ENCODE data around the gene PAQR8.

PAQR8 gene

GRCh38 chr6:52400313-52401041, 38.5 kb downstream of the PAQR8 start:
- no peaks in the 10 kb centered on the region for H3K36me3 ChIP-seq (ENCODE audit: insufficient read depth, low read depth, low read length)
- no peak overlapping the region for H3K4me3 ChIP-seq (ENCODE audit: low read length)
- no peaks in the 10 kb centered on the region; the same call in 1 of the 2 replicates for H3K4me1 ChIP-seq (ENCODE audit: insufficient read depth, low read length)
- H3K9ac ChIP-seq (ENCODE audit: low read depth, low read length): no peak overlapping the region
- H3K9me3 ChIP-seq (ENCODE audit: insufficient read depth, low read depth, low read length): no peaks in the 10 kb centered on the region
- H3K27me3 ChIP-seq (ENCODE audit: insufficient read depth, low read length): no peaks in the 10 kb centered on the region
- H3K27ac ChIP-seq (ENCODE audit: low read length): no peak overlapping the region

DNA sequence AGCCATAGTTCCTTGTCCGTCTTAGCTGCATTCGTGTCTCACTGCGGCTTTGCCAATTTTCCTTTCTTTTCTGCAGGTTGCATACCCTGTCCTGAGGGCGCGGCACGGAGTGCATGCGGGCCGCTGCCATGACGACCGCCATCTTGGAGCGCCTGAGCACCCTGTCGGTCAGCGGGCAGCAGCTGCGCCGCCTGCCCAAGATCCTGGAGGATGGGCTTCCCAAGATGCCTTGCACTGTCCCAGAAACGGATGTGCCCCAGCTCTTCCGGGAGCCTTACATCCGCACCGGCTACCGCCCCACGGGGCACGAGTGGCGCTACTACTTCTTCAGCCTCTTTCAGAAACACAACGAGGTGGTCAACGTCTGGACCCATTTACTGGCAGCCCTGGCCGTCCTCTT, 41.1 kb downstream of the PAQR8 start:
- Histone ChIP-seq H3K4me1 (ENCODE audit: insufficient read depth, low read length) (no peaks in the 10 kb centered on the region; the same call in 1 of the 2 replicates), H3K9ac (ENCODE audit: low read depth, low read length) (no peak overlapping the region), H3K9me3 (ENCODE audit: insufficient read depth, low read depth, low read length) (no peaks in the 10 kb centered on the region), H3K36me3 (ENCODE audit: insufficient read depth, low read depth, low read length) (no peaks in the 10 kb centered on the region), H3K4me3 (ENCODE audit: low read length) (no peak overlapping the region), H3K27me3 (ENCODE audit: insufficient read depth, low read length) (no peaks in the 10 kb centered on the region), H3K27ac (ENCODE audit: low read length) (no peak overlapping the region)

DNA sequence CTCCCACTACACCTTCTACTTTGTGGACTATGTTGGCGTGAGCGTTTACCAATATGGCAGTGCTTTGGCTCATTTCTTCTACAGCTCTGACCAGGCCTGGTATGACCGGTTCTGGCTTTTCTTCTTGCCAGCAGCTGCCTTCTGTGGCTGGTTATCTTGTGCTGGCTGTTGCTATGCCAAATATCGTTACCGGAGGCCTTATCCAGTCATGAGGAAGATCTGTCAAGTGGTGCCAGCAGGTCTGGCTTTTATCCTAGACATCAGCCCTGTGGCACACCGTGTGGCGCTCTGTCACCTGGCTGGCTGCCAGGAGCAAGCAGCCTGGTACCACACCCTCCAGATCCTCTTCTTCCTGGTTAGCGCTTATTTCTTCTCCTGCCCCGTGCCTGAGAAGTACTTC, 41.7 kb downstream of the PAQR8 start:
- H3K27me3 ChIP-seq (ENCODE audit: insufficient read depth, low read length): no peaks in the 10 kb centered on the region
- H3K9me3 ChIP-seq (ENCODE audit: insufficient read depth, low read depth, low read length): no peaks in the 10 kb centered on the region
- H3K27ac ChIP-seq (ENCODE audit: low read length): no peak overlapping the region
- H3K4me1 ChIP-seq (ENCODE audit: insufficient read depth, low read length): no peaks in the 10 kb centered on the region; the same call in 1 of the 2 replicates
- H3K9ac ChIP-seq (ENCODE audit: low read depth, low read length): no peak overlapping the region
- H3K36me3 ChIP-seq (ENCODE audit: insufficient read depth, low read depth, low read length): no peaks in the 10 kb centered on the region
- no peak overlapping the region for H3K4me3 ChIP-seq (ENCODE audit: low read length)

GRCh38 chr6:52405243-52405642, 43.3 kb downstream of the PAQR8 start:
- H3K27ac ChIP-seq (ENCODE audit: low read length): no peak overlapping the region
- H3K9me3 ChIP-seq (ENCODE audit: insufficient read depth, low read depth, low read length): no peaks in the 10 kb centered on the region
- no peak overlapping the region for H3K9ac ChIP-seq (ENCODE audit: low read depth, low read length)
- no peak overlapping the region for H3K4me3 ChIP-seq (ENCODE audit: low read length)
- H3K36me3 ChIP-seq (ENCODE audit: insufficient read depth, low read depth, low read length): no peaks in the 10 kb centered on the region
- no peaks in the 10 kb centered on the region; the same call in 1 of the 2 replicates for H3K4me1 ChIP-seq (ENCODE audit: insufficient read depth, low read length)
- no peaks in the 10 kb centered on the region for H3K27me3 ChIP-seq (ENCODE audit: insufficient read depth, low read length)

DNA sequence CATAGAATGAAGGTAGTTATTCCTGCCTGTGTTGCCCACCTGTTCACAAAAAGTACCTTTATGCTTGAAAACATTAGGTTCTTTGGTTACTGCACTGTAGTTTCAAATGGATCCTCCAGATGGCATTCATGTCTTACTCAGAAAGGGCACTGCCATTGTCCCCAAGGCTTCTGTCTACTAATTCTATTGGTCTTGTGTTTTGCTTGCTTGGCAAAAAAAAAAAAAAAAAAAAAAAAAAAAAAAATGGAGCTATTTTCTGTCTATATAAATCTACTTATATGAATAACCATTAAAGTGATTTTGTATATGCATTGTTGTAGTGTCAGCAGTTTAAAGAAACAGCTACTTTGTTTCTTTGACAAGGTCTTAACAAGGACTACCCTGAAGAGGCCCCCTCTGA, 45.5 kb downstream of the PAQR8 start:
- Histone ChIP-seq H3K9ac (ENCODE audit: low read depth, low read length) (no peak overlapping the region), H3K27me3 (ENCODE audit: insufficient read depth, low read length) (no peaks in the 10 kb centered on the region), H3K36me3 (ENCODE audit: insufficient read depth, low read depth, low read length) (no peaks in the 10 kb centered on the region), H3K4me3 (ENCODE audit: low read length) (no peak overlapping the region), H3K27ac (ENCODE audit: low read length) (no peak overlapping the region), H3K4me1 (ENCODE audit: insufficient read depth, low read length) (no peaks in the 10 kb centered on the region), H3K9me3 (ENCODE audit: insufficient read depth, low read depth, low read length) (no peaks in the 10 kb centered on the region)

DNA sequence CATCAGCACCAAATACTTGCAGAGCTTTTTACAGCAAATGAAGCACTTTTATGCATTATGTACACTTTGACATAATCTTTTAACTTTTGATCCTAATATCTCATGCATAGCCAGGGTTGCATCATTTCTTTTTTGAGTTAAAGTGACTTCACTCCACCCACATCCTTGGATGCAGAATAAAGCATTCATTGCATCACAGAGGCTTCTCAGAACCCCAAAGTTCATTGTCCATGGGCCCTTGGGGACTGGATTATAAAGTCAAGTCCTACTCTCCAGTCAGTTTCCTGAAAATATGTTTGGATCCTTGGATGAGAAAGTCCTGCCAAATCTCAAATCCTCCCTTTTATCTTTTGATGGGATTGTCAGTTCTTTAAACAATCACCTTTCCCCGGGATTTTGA, 47.5 kb downstream of the PAQR8 start:
- no peaks in the 10 kb centered on the region for H3K9me3 ChIP-seq (ENCODE audit: insufficient read depth, low read depth, low read length)
- no peak overlapping the region for H3K4me3 ChIP-seq (ENCODE audit: low read length)
- H3K36me3 ChIP-seq (ENCODE audit: insufficient read depth, low read depth, low read length): no peaks in the 10 kb centered on the region
- H3K4me1 ChIP-seq (ENCODE audit: insufficient read depth, low read length): no peaks in the 10 kb centered on the region
- H3K27ac ChIP-seq (ENCODE audit: low read length): no peak overlapping the region
- H3K9ac ChIP-seq (ENCODE audit: low read depth, low read length): no peak overlapping the region
- no peaks in the 10 kb centered on the region for H3K27me3 ChIP-seq (ENCODE audit: insufficient read depth, low read length)

DNA sequence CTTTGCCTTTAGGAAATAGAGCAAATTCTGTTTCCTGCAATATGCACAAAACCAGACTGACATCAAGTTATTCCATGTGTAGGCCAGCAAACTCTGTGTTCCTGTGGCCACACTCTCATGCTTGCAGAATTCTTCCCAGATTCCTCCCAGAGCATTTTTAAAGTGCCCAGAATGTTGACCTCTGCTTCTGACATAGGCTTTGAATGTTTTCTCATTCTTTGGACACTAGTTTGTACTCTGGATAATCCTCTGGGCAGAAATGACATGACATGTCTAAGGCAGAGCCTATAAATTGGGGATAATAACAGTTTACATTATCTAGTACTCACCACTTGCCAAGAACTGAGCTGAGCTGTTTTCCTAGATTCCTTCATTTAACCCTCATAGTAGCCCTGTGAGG, 49.0 kb downstream of the PAQR8 start:
- Histone ChIP-seq H3K4me3 (ENCODE audit: low read length) (no peak overlapping the region), H3K36me3 (ENCODE audit: insufficient read depth, low read depth, low read length) (no peaks in the 10 kb centered on the region), H3K27me3 (ENCODE audit: insufficient read depth, low read length) (no peaks in the 10 kb centered on the region), H3K27ac (ENCODE audit: low read length) (no peak overlapping the region), H3K9me3 (ENCODE audit: insufficient read depth, low read depth, low read length) (no peaks in the 10 kb centered on the region), H3K9ac (ENCODE audit: low read depth, low read length) (no peak overlapping the region), H3K4me1 (ENCODE audit: insufficient read depth, low read length) (no peaks in the 10 kb centered on the region)

GRCh38 chr6:52411911-52412310, 50.0 kb downstream of the PAQR8 start:
- no peak overlapping the region for H3K4me3 ChIP-seq (ENCODE audit: low read length)
- H3K9me3 ChIP-seq (ENCODE audit: insufficient read depth, low read depth, low read length): no peaks in the 10 kb centered on the region
- H3K27ac ChIP-seq (ENCODE audit: low read length): no peak overlapping the region
- H3K4me1 ChIP-seq (ENCODE audit: insufficient read depth, low read length): no peaks in the 10 kb centered on the region
- no peaks in the 10 kb centered on the region for H3K27me3 ChIP-seq (ENCODE audit: insufficient read depth, low read length)
- no peak overlapping the region for H3K9ac ChIP-seq (ENCODE audit: low read depth, low read length)
- H3K36me3 ChIP-seq (ENCODE audit: insufficient read depth, low read depth, low read length): no peaks in the 10 kb centered on the region

DNA sequence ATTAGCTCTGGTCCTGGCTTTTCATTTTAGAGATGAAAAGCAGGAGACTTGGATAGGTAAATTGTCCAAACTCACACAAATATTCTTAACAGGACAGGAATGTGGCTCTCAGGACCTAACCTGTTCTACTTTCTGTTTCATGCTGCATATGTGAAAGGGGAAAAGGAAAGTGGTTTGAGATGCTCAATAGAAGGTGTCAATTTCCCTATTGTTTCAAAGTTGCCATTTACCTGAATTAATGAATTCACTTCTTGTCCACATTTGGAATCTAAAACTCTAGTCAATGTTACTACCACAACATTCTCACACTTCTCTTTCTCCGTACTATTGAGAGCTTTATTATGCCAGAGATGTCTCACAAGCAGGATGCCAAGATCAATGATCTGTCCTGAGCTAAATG, 53.4 kb downstream of the PAQR8 start:
- Histone ChIP-seq H3K9me3 (ENCODE audit: insufficient read depth, low read depth, low read length) (no peaks in the 10 kb centered on the region), H3K27me3 (ENCODE audit: insufficient read depth, low read length) (no peaks in the 10 kb centered on the region), H3K4me1 (ENCODE audit: insufficient read depth, low read length) (0 out of 2 replicates have a peak, but pooled peaks cover 4% of the 10 kb centered on the region), H3K27ac (ENCODE audit: low read length) (no peak overlapping the region), H3K36me3 (ENCODE audit: insufficient read depth, low read depth, low read length) (no peaks in the 10 kb centered on the region), H3K4me3 (ENCODE audit: low read length) (no peak overlapping the region), H3K9ac (ENCODE audit: low read depth, low read length) (no peak overlapping the region)

GRCh38 chr6:52415917-52416628, 54.1 kb downstream of the PAQR8 start:
- no peak overlapping the region for H3K4me3 ChIP-seq (ENCODE audit: low read length)

GRCh38 chr6:52416629-52417151, 54.7 kb downstream of the PAQR8 start:
- Histone ChIP-seq H3K9ac (ENCODE audit: low read depth, low read length) (no peak overlapping the region), H3K9me3 (ENCODE audit: insufficient read depth, low read depth, low read length) (no peaks in the 10 kb centered on the region), H3K4me3 (ENCODE audit: low read length) (no peak overlapping the region), H3K4me1 (ENCODE audit: insufficient read depth, low read length) (peaks cover 4% of the 10 kb centered on the region; the same call in 1 of the 2 replicates), H3K27me3 (ENCODE audit: insufficient read depth, low read length) (no peaks in the 10 kb centered on the region), H3K36me3 (ENCODE audit: insufficient read depth, low read depth, low read length) (no peaks in the 10 kb centered on the region), H3K27ac (ENCODE audit: low read length) (no peak overlapping the region)

More at GRCh38 chr6:52415917-52416628, 54.1 kb downstream of the PAQR8 start:
- Histone ChIP-seq H3K9ac (ENCODE audit: low read depth, low read length) (no peak overlapping the region), H3K27me3 (ENCODE audit: insufficient read depth, low read length) (no peaks in the 10 kb centered on the region), H3K36me3 (ENCODE audit: insufficient read depth, low read depth, low read length) (no peaks in the 10 kb centered on the region), H3K9me3 (ENCODE audit: insufficient read depth, low read depth, low read length) (no peaks in the 10 kb centered on the region), H3K4me1 (ENCODE audit: insufficient read depth, low read length) (0 out of 2 replicates have a peak, but pooled peaks cover 4% of the 10 kb centered on the region), H3K27ac (ENCODE audit: low read length) (no peak overlapping the region)

DNA sequence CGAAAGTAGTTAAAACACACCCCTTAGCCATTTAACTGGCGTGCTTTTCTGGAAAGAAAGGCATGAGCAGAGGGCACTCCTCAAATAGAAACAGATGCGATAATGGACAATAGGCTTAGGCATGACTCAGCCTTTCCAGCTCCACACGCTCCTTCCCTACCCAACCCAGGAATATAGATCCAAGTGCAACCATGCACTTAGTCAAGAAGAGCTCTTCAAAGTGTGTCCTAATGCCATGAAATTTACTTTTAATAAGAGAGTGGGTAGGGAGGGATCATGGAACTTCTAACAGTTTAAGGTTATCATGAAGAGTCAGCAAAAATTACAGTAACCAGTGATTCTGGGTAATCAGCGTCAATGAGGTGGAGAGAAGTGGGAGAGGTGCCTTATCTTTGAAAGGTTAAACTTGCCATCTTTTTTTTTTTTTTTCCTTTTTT, 55.7 kb downstream of the PAQR8 start:
- no peaks in the 10 kb centered on the region for H3K9me3 ChIP-seq (ENCODE audit: insufficient read depth, low read depth, low read length)
- H3K4me3 ChIP-seq (ENCODE audit: low read length): no peak overlapping the region
- H3K9ac ChIP-seq (ENCODE audit: low read depth, low read length): no peak overlapping the region
- H3K4me1 ChIP-seq (ENCODE audit: insufficient read depth, low read length): peaks cover 4% of the 10 kb centered on the region; the same call in 1 of the 2 replicates
- H3K27me3 ChIP-seq (ENCODE audit: insufficient read depth, low read length): no peaks in the 10 kb centered on the region
- no peaks in the 10 kb centered on the region for H3K36me3 ChIP-seq (ENCODE audit: insufficient read depth, low read depth, low read length)
- no peak overlapping the region for H3K27ac ChIP-seq (ENCODE audit: low read length)
